Cerebellar cortex (tissue), 1 donor: ENCODE data around the gene ZDHHC8.

Experiments used
- DNase-seq: peaks from one replicate; pipeline ENCODE4 v3.0.0-alpha.2; 2015; ENCODE audit warnings: low spot score

Gene ZDHHC8

GRCh38 chr22:20096574-20097420 is 34.8 kb upstream of the ZDHHC8 start:
- DNase-seq = no peak

- no peak for DNase-seq
These were observed 32.4 kb upstream of the ZDHHC8 start for GRCh38 chr22:20099099-20099711.

- no peak for DNase-seq
These were observed 30.0 kb upstream of the ZDHHC8 start for GRCh38 chr22:20101638-20102037.

- DNase-seq = no peak
These were observed 29.3 kb upstream of the ZDHHC8 start for GRCh38 chr22:20102203-20102780.

GRCh38 chr22:20105456-20106204 is 26.0 kb upstream of the ZDHHC8 start:
- no peak for DNase-seq

- no peak for DNase-seq
These were observed 25.3 kb upstream of the ZDHHC8 start for GRCh38 chr22:20106205-20106848.

GRCh38 chr22:20106849-20107237 is 24.8 kb upstream of the ZDHHC8 start:
- DNase-seq = no peak

- DNase-seq = peak; percentile 72
These were observed 24.1 kb upstream of the ZDHHC8 start for GRCh38 chr22:20107471-20107901.

- DNase-seq = no peak
These were observed 23.4 kb upstream of the ZDHHC8 start for GRCh38 chr22:20107951-20108756.

- DNase-seq = no peak
These were observed 22.8 kb upstream of the ZDHHC8 start for GRCh38 chr22:20108757-20109230.

GRCh38 chr22:20109411-20110358 is 21.9 kb upstream of the ZDHHC8 start:
- DNase-seq = no peak

- DNase-seq = no peak
These were observed 21.1 kb upstream of the ZDHHC8 start for GRCh38 chr22:20110359-20110985.

GRCh38 chr22:20111045-20111688 is 20.4 kb upstream of the ZDHHC8 start:
- peak; percentile 54 for DNase-seq

- DNase-seq = no peak
These were observed 19.6 kb upstream of the ZDHHC8 start for GRCh38 chr22:20111689-20112622.

- DNase-seq = no peak
These were observed 18.7 kb upstream of the ZDHHC8 start for GRCh38 chr22:20112623-20113511.

GRCh38 chr22:20113551-20114310 is 17.9 kb upstream of the ZDHHC8 start:
- no peak for DNase-seq
